Left ventricle myocardium inferior (tissue), 1 donor: ENCODE data around the gene RNF114. TPM values are rescaled to one million over a fixed set of nuclear protein-coding genes. Genes with fewer than 3 reads are reported as not detected.

Experiments used
- DNase-seq: peaks from one replicate; pipeline ENCODE4 v3.0.0-alpha.2; 2020
- H3K27ac ChIP-seq: fragments of 200-600 bp; replicated peaks from 2 replicates; pipeline ENCODE4 v1.8.0; 2021
- H3K27me3 ChIP-seq: fragments of 200-600 bp; 2 replicates; pipeline ENCODE4 v1.8.0; 2021; ENCODE audit warnings: low read depth
- H3K36me3 ChIP-seq: fragments of 200-600 bp; 2 replicates; pipeline ENCODE4 v1.8.0; 2021
- H3K4me1 ChIP-seq: fragments of 200-600 bp; 2 replicates; pipeline ENCODE4 v1.8.0; 2021
- H3K4me3 ChIP-seq: fragments of 200-600 bp; 2 replicates; pipeline ENCODE4 v1.8.0; 2021; ENCODE audit warnings: mild to moderate bottlenecking, moderate library complexity
- H3K9me3 ChIP-seq: fragments of 200-600 bp; replicated peaks from 2 replicates; pipeline ENCODE4 v1.8.0; 2021
- CTCF ChIP-seq: fragments of 200-600 bp; IDR thresholded peaks from 2 replicates; pipeline ENCODE4 v1.8.0; 2021; ENCODE audit warnings: antibody characterized with exemption, mild to moderate bottlenecking, borderline replicate concordance
- intact Hi-C: fragments of 100-400 bp; cut with micrococcal nuclease; formaldehyde crosslinking; loops from one replicate; pipeline ENCODE4 v1.11.0; 2022
- total RNA-seq: library from RNA; stranded (reverse); fragmentation: NEBNext Ultra II Directional; extraction: Animal tissue kit (Norgen Biotek cat#: 25700); gene quantifications from one replicate; pipeline ENCODE4 v1.2.1, GENCODE V29; 2021
- donor health status: DM: no; HTN: yes; CAD: no; lungs with severe emphysema.

Gene RNF114
- total RNA-seq, 1 donor from 2014 or later = 50.8 TPM

GRCh38 chr20:49986049-49986448, 49.9 kb downstream of the RNF114 start:
- peaks cover 93% of the 10 kb centered on the region for H3K4me1 ChIP-seq
- TF ChIP-seq CTCF = no peak

GRCh38 chr20:49987015-49987867, 51.0 kb downstream of the RNF114 start:
- no peaks in the 10 kb centered on the region for H3K9me3 ChIP-seq
- H3K27me3 ChIP-seq = no peaks in the 10 kb centered on the region
- H3K36me3 ChIP-seq = no peaks in the 10 kb centered on the region
- H3K4me1 ChIP-seq = peaks cover 84% of the 10 kb centered on the region
- H3K4me3 ChIP-seq = no peak overlapping the region
- no peak for TF ChIP-seq CTCF
- peak overlapping the region; percentile 77 for H3K27ac ChIP-seq
- no peak for DNase-seq
- intact Hi-C loops = loop anchor here (10.0 kb wide), 1 partner anchor 188 kb away; no protein-coding TSS in a partner anchor

More at GRCh38 chr20:49986049-49986448, 49.9 kb downstream of the RNF114 start:
- Histone ChIP-seq H3K9me3 (no peaks in the 10 kb centered on the region), H3K27ac (no peak overlapping the region), H3K4me3 (peak overlapping the region; percentile 70), H3K36me3 (no peaks in the 10 kb centered on the region), H3K27me3 (no peaks in the 10 kb centered on the region)
- intact Hi-C loops = loop anchor here (10.0 kb wide), 1 partner anchor 189 kb away; no protein-coding TSS in a partner anchor
- DNase-seq = no peak

- H3K4me3 ChIP-seq = no peak overlapping the region
- no peaks in the 10 kb centered on the region for H3K9me3 ChIP-seq
- H3K27me3 ChIP-seq = no peaks in the 10 kb centered on the region
- H3K36me3 ChIP-seq = no peaks in the 10 kb centered on the region
- peaks cover 77% of the 10 kb centered on the region for H3K4me1 ChIP-seq
- TF ChIP-seq CTCF = no peak
- no peak for DNase-seq
- intact Hi-C loops = loop anchor here (10.0 kb wide), 1 partner anchor 187 kb away; no protein-coding TSS in a partner anchor
- H3K27ac ChIP-seq = peak overlapping the region; percentile 77
Observed at GRCh38 chr20:49987868-49988690, 51.9 kb downstream of the RNF114 start.

GRCh38 chr20:49989234-49990065, 53.3 kb downstream of the RNF114 start:
- Histone ChIP-seq H3K4me1 (peaks cover 77% of the 10 kb centered on the region), H3K4me3 (peak overlapping the region; percentile 15), H3K36me3 (no peaks in the 10 kb centered on the region), H3K27ac (peak overlapping the region; percentile 77), H3K9me3 (no peaks in the 10 kb centered on the region), H3K27me3 (no peaks in the 10 kb centered on the region)
- DNase-seq = peak; percentile 59
- no peak for TF ChIP-seq CTCF
- intact Hi-C loops = loop anchor here (10.0 kb wide), 1 partner anchor 185 kb away; no protein-coding TSS in a partner anchor
